HepG2 (cell line): ENCODE measurements around the gene TMC4. TPM values are rescaled to one million over a fixed set of nuclear protein-coding genes. Genes with fewer than 3 reads are reported as not detected.

Experiments used
- ATF1 ChIP-seq: IDR thresholded peaks from 2 replicates; pipeline ENCODE4 v1.6.1; 2016; ENCODE audit warnings: mild to moderate bottlenecking, control low read depth
- ATF7 ChIP-seq, 2 experiments: fragments of 450-650 bp in 1 of 2; sonication (generic) in 1 of 2; formaldehyde crosslinking in 1 of 2; IDR thresholded peaks; 2 replicates each; pipeline versions ENCODE4 v1.4.0 to v1.6.1; 2016 to 2020; ENCODE audit warnings: antibody characterized with exemption in 1 of 2, mild to moderate bottlenecking in 1 of 2, missing genetic modification reagents in 1 of 2
- ATM ChIP-seq: fragments of 450-650 bp; IDR thresholded peaks from 2 replicates; pipeline ENCODE4 v1.7.1; 2017; ENCODE audit warnings: mild to moderate bottlenecking, borderline replicate concordance
- CBX2 ChIP-seq, 2 experiments: fragments of 200-600 bp in 1 of 2; sonication (generic); formaldehyde crosslinking in 1 of 2; IDR thresholded peaks; 2 replicates each; pipeline versions ENCODE4 v1.7.0 to v1.8.1; 2018 to 2022; ENCODE audit warnings: low read depth in 2 of 2, low read length in 1 of 2, mild to moderate bottlenecking in 1 of 2, missing genetic modification reagents in 1 of 2
- DZIP1 ChIP-seq: sonication (generic); formaldehyde crosslinking; IDR thresholded peaks from 2 replicates; pipeline ENCODE4 v1.5.0; 2020; ENCODE audit warnings: mild to moderate bottlenecking, missing genetic modification reagents
- FOXP1 ChIP-seq, 2 experiments: fragments of 450-650 bp in 1 of 2; IDR thresholded peaks; 2 replicates each; pipeline ENCODE4 v1.6.1; 2017 to 2018; ENCODE audit warnings: antibody characterized with exemption in 1 of 2
- HMG20A ChIP-seq: IDR thresholded peaks from 2 replicates; pipeline ENCODE4 v1.6.1; 2016; ENCODE audit warnings: borderline replicate concordance
- KDM4B ChIP-seq: sonication (generic); formaldehyde crosslinking; IDR thresholded peaks from 2 replicates; pipeline ENCODE4 v1.4.0; 2020; ENCODE audit warnings: missing genetic modification reagents
- NFYC ChIP-seq: IDR thresholded peaks from 2 replicates; pipeline ENCODE4 v1.6.1; 2016; ENCODE audit warnings: missing genetic modification reagents, missing compliant biosample characterization
- PPARG ChIP-seq: conservative IDR thresholded peaks from 2 replicates; pipeline ENCODE4 v1.6.1; 2016; ENCODE audit warnings: missing biosample characterization, missing genetic modification reagents
- SATB2 ChIP-seq: sonication (generic); formaldehyde crosslinking; IDR thresholded peaks from 2 replicates; pipeline ENCODE4 v1.5.0; 2020; ENCODE audit warnings: missing genetic modification reagents
- ZFP1 ChIP-seq: IDR thresholded peaks from 2 replicates; pipeline ENCODE4 v1.6.1; 2016
- ZHX2 ChIP-seq, 2 experiments: sonication (generic) in 1 of 2; formaldehyde crosslinking in 1 of 2; IDR thresholded peaks; 2 replicates each; pipeline versions ENCODE4 v1.6.1 to v1.9.0; 2014 to 2022; ENCODE audit warnings: antibody characterized with exemption in 1 of 2, borderline replicate concordance in 1 of 2, inconsistent platforms in 1 of 2, low read depth in 1 of 2, missing genetic modification reagents in 1 of 2
- ZNF333 ChIP-seq: sonication (generic); formaldehyde crosslinking; IDR thresholded peaks from 2 replicates; pipeline ENCODE4 v1.4.0; 2020; ENCODE audit warnings: mild to moderate bottlenecking, missing genetic modification reagents, borderline replicate concordance
- ZNF510 ChIP-seq: sonication (generic); formaldehyde crosslinking; IDR thresholded peaks from 2 replicates; pipeline ENCODE4 v1.4.0; 2020; ENCODE audit warnings: low read depth, mild to moderate bottlenecking, missing genetic modification reagents
- ZNF724P ChIP-seq: sonication (generic); formaldehyde crosslinking; IDR thresholded peaks from 2 replicates; pipeline ENCODE4 v1.8.0; 2022; ENCODE audit warnings: missing genetic modification reagents, borderline replicate concordance
- ZNF879 ChIP-seq: sonication (generic); formaldehyde crosslinking; IDR thresholded peaks from 2 replicates; pipeline ENCODE4 v1.8.1; 2023; ENCODE audit warnings: missing genetic modification reagents
- polyA plus RNA-seq, 8 experiments: library from polyadenylated mRNA; depleted of rRNA in 3 of 8; stranded (reverse) in 7 of 8; unstranded in 1 of 8; fragments of >200 nt; fragmentation: Illumina TruSeq in 4 of 8; extraction: Trizol in 4 of 8; gene quantifications; 2 replicates each; pipeline versions ENCODE4 v1.2.1 to v1.2.3, GENCODE V29; 2011 to 2016; ENCODE audit warnings: low read depth in 4 of 8, missing spikeins in 1 of 8, mixed read lengths in 1 of 8; ENCODE audit not compliant: insufficient read depth in 1 of 8
- total RNA-seq, 5 experiments: library from RNA; depleted of rRNA; stranded (reverse); fragments of >200 nt; fragmentation: Illumina TruSeq; extraction: Trizol; gene quantifications; 2 replicates each; pipeline ENCODE4 v1.2.3, GENCODE V29; 2016; ENCODE audit warnings: low read depth in 1 of 5
- TF ChIP-seq, protein P1 (sequence below): sonication (generic); formaldehyde crosslinking; IDR thresholded peaks from 2 replicates; pipeline ENCODE4 v1.4.0; 2020; ENCODE audit warnings: mild to moderate bottlenecking, missing genetic modification reagents

The TMC4 gene
- total and polyA plus RNA-seq, 2 of the 13 experiments (the other 11 are each of a cell fraction or from before 2014, with no cell fraction given): 0.13 to 0.24 TPM

DNA sequence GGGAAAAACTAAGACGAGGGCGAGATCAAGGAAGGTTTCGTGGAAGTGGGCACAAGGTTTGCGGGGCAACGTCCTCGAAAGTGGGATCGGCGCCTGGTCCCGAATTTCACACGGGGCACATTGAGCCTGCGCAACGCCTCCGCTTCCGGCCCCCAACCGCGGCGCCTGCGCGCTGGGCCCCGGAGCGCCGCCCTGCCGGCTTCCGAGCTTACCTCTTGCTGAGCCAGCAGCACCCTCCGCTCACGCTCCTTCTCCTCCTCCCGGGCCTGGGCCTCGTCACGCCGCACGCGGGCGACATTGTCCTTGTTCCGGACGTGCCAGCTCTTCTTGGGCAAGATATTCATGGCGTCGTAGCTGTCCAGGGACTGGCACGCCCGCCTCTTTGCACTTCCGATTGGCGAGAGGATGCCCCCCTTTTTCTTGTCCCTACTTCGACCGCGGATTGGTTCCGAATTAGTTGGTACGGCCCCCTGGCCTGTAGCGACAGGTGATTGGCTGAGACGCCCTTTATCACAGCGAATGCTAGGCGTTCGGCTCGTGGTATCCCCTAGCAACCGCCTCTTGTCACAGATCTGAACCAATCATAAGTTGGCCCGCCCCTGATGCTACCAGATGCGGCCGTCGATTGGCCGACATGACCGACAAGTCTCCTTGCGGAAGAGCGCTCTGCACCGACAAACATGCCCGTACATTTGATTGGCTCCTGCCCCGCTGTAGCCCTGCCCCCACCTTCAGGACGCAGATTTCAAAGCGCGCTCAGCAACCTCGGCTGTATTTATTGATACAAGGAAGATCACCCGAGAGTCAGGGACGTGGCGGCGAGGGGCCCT lies 13.4 kb downstream of the TMC4 start, which contains the start of gene LENG1 (continued):
- TF ChIP-seq, protein P1, sequence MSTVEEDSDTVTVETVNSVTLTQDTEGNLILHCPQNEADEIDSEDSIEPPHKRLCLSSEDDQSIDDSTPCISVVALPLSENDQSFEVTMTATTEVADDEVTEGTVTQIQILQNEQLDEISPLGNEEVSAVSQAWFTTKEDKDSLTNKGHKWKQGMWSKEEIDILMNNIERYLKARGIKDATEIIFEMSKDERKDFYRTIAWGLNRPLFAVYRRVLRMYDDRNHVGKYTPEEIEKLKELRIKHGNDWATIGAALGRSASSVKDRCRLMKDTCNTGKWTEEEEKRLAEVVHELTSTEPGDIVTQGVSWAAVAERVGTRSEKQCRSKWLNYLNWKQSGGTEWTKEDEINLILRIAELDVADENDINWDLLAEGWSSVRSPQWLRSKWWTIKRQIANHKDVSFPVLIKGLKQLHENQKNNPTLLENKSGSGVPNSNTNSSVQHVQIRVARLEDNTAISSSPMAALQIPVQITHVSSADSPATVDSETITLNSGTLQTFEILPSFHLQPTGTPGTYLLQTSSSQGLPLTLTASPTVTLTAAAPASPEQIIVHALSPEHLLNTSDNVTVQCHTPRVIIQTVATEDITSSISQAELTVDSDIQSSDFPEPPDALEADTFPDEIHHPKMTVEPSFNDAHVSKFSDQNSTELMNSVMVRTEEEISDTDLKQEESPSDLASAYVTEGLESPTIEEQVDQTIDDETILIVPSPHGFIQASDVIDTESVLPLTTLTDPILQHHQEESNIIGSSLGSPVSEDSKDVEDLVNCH (CRISPR knock-in tag): no peak
- TF ChIP-seq HMG20A (CRISPR knock-in tag) (no peak), ZNF724P (no peak), FOXP1 (IDR thresholded peaks at IDR 0.05) (no peak), FOXP1 (CRISPR knock-in tag; IDR thresholded peaks at IDR 0.05) (no peak), ZFP1 (no peak), ATF1 (CRISPR knock-in tag) (peak; percentile 90), ATF7 (IDR thresholded peaks at IDR 0.05) (no peak), ATF7 (CRISPR knock-in tag; IDR thresholded peaks at IDR 0.05) (no peak), ATM (no peak), ZHX2 (IDR thresholded peaks at IDR 0.05; ENCODE audit: low read depth) (no peak), ZHX2 (CRISPR knock-in tag; IDR thresholded peaks at IDR 0.05; ENCODE audit: borderline replicate concordance) (no peak), NFYC (CRISPR knock-in tag) (peak; percentile 98), ZNF333 (peak; percentile 20; the same call in 1 of the 2 replicates), ZNF510 (CRISPR knock-in tag) (no peak), SATB2 (CRISPR knock-in tag) (no peak), KDM4B (no peak), CBX2 (IDR thresholded peaks at IDR 0.05; ENCODE audit: low read depth, low read length) (no peak), CBX2 (CRISPR knock-in tag; IDR thresholded peaks at IDR 0.05; ENCODE audit: low read depth) (no peak), DZIP1 (CRISPR knock-in tag) (no peak), PPARG (CRISPR knock-in tag) (peak; percentile 51; the same call in 1 of the 2 replicates), ZNF879 (0 out of 2 replicates have a peak, but pooled peaks have one; percentile 53)
